AG04449 (cell line): ENCODE results near the gene MYO1E.

Experiments used
- CTCF ChIA-PET: fragments of 350-600 bp; formaldehyde crosslinking; extraction: SDS; loops from one replicate; lab custom pipeline; 2021; ENCODE audit warnings: antibody characterized with exemption; lab: Yijun Ruan, JAX
- POLR2A ChIA-PET: fragments of 400-600, 350-600 bp; formaldehyde crosslinking; extraction: SDS; loops from one replicate; lab custom pipeline; 2020; ENCODE audit warnings: antibody characterized with exemption, inconsistent platforms; lab: Yijun Ruan, JAX
- DNase-seq: peaks from one replicate; pipeline ENCODE4 v3.0.0-alpha.2; 2010; ENCODE audit warnings: low read depth, low spot score
- H3K4me3 ChIP-seq: 2 replicates; pipeline ENCODE4 v1.5.1; 2011; ENCODE audit warnings: low read depth, mild to moderate bottlenecking, control low read depth, low read length
- TF ChIP-seq, protein P1 (sequence below): IDR thresholded peaks from one replicate; pipeline ENCODE4 v1.5.1; 2011; ENCODE audit warnings: mild to moderate bottlenecking, moderate library complexity, low read length, control low read depth, inconsistent platforms; ENCODE audit not compliant: insufficient read depth; ENCODE audit errors: missing control alignments

MYO1E gene

DNA sequence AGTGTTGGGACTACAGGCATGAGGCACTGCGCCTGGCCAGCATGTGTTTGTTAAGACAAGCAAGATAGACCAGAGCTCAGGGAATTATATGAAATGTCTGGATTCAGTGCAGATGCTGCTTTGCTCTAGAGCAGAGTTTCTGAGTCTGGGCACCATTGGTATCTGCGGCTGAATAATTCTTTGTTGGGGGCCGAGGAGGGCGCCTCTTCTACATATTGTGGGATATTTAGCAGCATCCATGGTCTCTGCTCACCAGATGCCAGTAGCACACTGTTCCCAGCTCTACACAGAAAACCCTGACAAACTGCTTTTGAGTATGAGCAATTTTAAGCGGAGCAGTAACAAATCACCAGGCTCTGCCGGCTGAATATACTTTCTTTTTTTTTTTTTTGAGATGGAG is 169.7 kb downstream of the MYO1E start:
- ChIA-PET CTCF (no interaction called here), POLR2A (no interaction called here)
- no peak overlapping the region for H3K4me3 ChIP-seq
- TF ChIP-seq, protein P1, sequence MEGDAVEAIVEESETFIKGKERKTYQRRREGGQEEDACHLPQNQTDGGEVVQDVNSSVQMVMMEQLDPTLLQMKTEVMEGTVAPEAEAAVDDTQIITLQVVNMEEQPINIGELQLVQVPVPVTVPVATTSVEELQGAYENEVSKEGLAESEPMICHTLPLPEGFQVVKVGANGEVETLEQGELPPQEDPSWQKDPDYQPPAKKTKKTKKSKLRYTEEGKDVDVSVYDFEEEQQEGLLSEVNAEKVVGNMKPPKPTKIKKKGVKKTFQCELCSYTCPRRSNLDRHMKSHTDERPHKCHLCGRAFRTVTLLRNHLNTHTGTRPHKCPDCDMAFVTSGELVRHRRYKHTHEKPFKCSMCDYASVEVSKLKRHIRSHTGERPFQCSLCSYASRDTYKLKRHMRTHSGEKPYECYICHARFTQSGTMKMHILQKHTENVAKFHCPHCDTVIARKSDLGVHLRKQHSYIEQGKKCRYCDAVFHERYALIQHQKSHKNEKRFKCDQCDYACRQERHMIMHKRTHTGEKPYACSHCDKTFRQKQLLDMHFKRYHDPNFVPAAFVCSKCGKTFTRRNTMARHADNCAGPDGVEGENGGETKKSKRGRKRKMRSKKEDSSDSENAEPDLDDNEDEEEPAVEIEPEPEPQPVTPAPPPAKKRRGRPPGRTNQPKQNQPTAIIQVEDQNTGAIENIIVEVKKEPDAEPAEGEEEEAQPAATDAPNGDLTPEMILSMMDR = no peak
- no peak for DNase-seq

DNA sequence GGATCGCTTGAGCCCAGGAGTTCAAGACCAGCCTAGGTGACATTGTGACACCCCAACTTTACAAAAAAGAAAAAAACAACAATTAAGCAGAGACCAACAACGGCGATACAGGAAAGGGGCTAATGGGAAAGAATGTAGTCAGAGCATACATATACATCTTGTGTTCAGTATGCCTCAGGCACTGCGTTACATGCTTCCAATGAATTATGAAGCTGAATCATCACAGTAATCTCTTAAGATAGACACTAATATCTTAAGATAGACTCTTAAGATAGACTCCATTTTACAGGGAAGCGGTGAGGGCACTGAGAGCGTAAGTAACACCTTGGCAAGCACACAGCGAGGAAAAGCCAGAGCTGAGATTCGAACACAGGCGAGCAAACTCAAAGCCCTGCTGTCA is 172.1 kb downstream of the MYO1E start:
- DNase-seq = no peak
- H3K4me3 ChIP-seq = no peak overlapping the region
- POLR2A ChIA-PET = interaction anchor here (1.0 kb wide), 1 partner anchor 172 kb away, joined by 3 read pairs; the partner anchor contains the start of gene MYO1E
- TF ChIP-seq, protein P1 = no peak
- CTCF ChIA-PET = interaction anchor here (0.7 to 1.2 kb wide), 2 partner anchors 26 to 34 kb away, joined by 3 read pairs; no protein-coding TSS in a partner anchor

DNA sequence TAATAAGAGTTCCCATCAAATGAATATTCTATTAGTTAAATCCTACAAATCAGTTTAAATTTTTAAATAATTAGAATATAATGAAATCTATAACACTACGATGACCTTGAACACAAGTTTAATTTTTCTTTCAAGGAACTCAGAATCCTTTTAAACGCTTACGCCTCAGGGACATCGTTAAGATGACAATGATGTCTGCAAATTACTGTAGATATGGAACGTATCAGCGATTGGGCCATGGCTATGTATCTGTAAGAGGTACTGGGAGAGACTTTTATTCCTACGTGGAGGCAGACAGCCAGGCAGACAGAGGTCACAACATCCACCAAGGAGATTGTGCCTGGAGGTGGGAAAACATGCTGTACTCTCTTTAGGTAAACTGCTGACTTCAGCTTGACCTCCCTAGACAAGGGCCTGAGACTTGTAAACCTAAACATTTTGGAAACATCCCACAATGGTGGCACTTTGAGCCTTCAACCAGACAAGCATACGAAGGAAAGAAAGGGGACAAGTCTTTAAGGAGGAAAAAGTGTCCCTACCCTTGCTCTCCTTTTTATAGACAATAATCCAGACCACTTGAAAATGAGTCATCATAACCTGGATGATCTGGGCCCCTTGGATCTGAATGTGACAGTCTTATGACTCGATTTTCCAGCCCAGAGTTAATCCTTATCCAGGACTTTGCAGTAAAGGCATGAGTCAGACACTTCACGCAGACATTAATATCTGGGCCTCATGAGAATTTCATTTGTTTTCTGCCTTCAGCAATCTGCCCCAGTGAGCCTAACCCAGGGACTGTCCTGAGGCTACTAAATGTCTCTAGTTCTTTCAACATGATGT is 172.8 kb downstream of the MYO1E start:
- CTCF ChIA-PET = interaction anchor here (1.2 kb wide), 2 partner anchors 8 to 34 kb away, joined by 3 to 4 read pairs; no protein-coding TSS in a partner anchor
- no peak overlapping the region for H3K4me3 ChIP-seq
- POLR2A ChIA-PET = interaction anchor here (1.0 kb wide), 1 partner anchor 173 kb away, joined by 3 read pairs; the partner anchor contains the start of gene MYO1E
- TF ChIP-seq, protein P1 = no peak
- no peak for DNase-seq

DNA sequence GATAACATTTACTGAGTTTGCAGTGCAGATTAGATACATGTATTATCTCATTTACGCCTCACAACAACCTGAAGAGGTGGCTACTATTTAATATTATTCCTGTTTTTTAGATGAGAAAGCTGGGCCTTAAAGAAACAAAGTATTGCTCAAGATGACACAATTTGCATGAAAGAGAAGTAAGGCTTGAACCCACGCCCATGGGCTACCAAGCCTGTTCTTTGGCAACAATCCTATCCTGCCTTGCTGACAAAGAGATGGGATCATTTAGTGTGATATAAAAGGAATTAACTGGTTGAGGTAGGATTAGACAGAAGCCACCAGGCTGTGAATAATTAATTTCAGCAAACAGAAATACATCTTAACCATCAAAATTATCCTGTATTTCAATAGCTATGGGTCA is 175.2 kb downstream of the MYO1E start:
- no peak overlapping the region for H3K4me3 ChIP-seq
- ChIA-PET CTCF (interaction anchor here (0.8 kb wide), 1 partner anchor 151 kb away, joined by 3 read pairs; no protein-coding TSS in a partner anchor), POLR2A (interaction anchor here (1.0 kb wide), 1 partner anchor 35 kb away, joined by 3 read pairs; no protein-coding TSS in a partner anchor)
- DNase-seq = no peak
- TF ChIP-seq, protein P1 = no peak

DNA sequence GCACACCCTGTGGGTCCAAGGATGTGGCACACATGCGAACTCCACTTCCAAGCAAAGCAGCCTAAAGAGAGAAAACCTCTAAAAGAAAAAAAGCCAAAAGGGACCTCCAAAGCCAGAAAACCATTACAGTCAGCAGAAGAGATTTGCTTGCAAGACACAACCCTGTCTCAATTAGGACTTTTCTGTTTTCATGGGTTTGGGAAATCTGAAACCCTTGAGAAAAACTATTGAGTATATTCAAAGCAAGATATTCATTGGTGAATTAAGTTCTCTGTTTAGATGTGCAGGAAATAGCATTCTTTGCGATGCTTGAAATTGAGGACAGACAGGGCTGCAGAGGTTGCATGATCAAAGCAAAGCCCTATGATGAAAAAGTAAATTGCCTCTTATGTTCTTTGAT is 176.3 kb downstream of the MYO1E start:
- no peak for DNase-seq
- ChIA-PET POLR2A (no interaction called here), CTCF (no interaction called here)
- TF ChIP-seq, protein P1 = no peak
- H3K4me3 ChIP-seq = no peak overlapping the region
